Panc1 (cell line): Measurements from ENCODE around the gene NCAPD2. TPM values are rescaled to one million over a fixed set of nuclear protein-coding genes. Genes with fewer than 3 reads are reported as not detected.
A peak's percentile ranks its signal among the peaks of the same experiment; 100 is the strongest.
"Not testable (repeated sequence)": the region's sequence is repeated elsewhere in the genome, so short reads cannot be mapped to it uniquely, and the experiment has no call there.

Experiments used
- ATAC-seq: fragments of 200-7000 bp; cut with Tn5 transposase; 2 replicates; pipeline ENCODE4 v1.9.1; 2020; ENCODE audit warnings: mild to moderate bottlenecking, moderate library complexity
- BruUV-seq: library from RNA; stranded (reverse); fragments of 400-500 nt; replicated peaks from 2 replicates; lab custom pipeline; 2021; lab: Mats Ljungman, UMichigan
- CTCF ChIA-PET: fragments of 300-600 bp; sonication (Branson Sonifier 250); formaldehyde crosslinking; loops from one replicate; lab custom pipeline; 2022; ENCODE audit warnings: antibody characterized with exemption; lab: Charles Lee
- POLR2A ChIA-PET: fragments of 300-600 bp; sonication (Branson Sonifier 250); formaldehyde crosslinking; loops from one replicate; lab custom pipeline; 2022; ENCODE audit warnings: antibody characterized with exemption; lab: Charles Lee
- DNase-seq: peaks from one replicate; pipeline ENCODE4 v3.0.0-alpha.2; 2010; ENCODE audit warnings: low read depth, low spot score
- H3K27ac ChIP-seq: 2 replicates; pipeline ENCODE4 v1.5.1; 2011; ENCODE audit warnings: mild to moderate bottlenecking, low read length, inconsistent platforms
- H3K27me3 ChIP-seq: fragments of 200-500 bp; sonication (Bioruptor generic); 2 replicates; pipeline ENCODE4 v1.6.0; 2014; ENCODE audit warnings: low read length, inconsistent platforms; ENCODE audit not compliant: control insufficient read depth, insufficient read depth
- H3K36me3 ChIP-seq: fragments of 200-500 bp; sonication (Bioruptor generic); 2 replicates; pipeline ENCODE4 v1.5.1; 2014; ENCODE audit warnings: inconsistent platforms, mild to moderate bottlenecking, low read length, moderate library complexity; ENCODE audit not compliant: control insufficient read depth, insufficient read depth
- H3K4me1 ChIP-seq: 2 replicates; pipeline ENCODE4 v1.5.1; 2011; ENCODE audit warnings: inconsistent platforms, mild to moderate bottlenecking, low read length, moderate library complexity; ENCODE audit not compliant: control insufficient read depth, insufficient read depth
- H3K4me3 ChIP-seq, 2 experiments: 2 replicates each; pipeline ENCODE4 v1.5.1; 2011 to 2012; ENCODE audit warnings: low read depth in 2 of 2, low read length in 2 of 2, mild to moderate bottlenecking in 2 of 2, inconsistent platforms in 1 of 2, moderate library complexity in 1 of 2
- H3K9me3 ChIP-seq: fragments of 200-500 bp; sonication (Bioruptor generic); 2 replicates; pipeline ENCODE4 v1.5.1; 2014; ENCODE audit warnings: low read depth, mild to moderate bottlenecking, inconsistent platforms, low read length, moderate library complexity; ENCODE audit not compliant: control insufficient read depth, insufficient read depth
- POLR2AphosphoS5 ChIP-seq: IDR thresholded peaks from 2 replicates; pipeline ENCODE4 v1.6.1; 2012; ENCODE audit warnings: mild to moderate bottlenecking, low read depth, low read length, moderate library complexity
- REST ChIP-seq, 2 experiments: IDR thresholded peaks; 2 replicates each; pipeline ENCODE4 v1.6.1; 2011 to 2012; ENCODE audit warnings: low read depth in 2 of 2, control low read depth in 1 of 2, low read length in 1 of 2, mild to moderate bottlenecking in 1 of 2, moderate library complexity in 1 of 2; ENCODE audit not compliant: insufficient read depth in 1 of 2
- SIN3A ChIP-seq: IDR thresholded peaks from 2 replicates; pipeline ENCODE4 v1.6.1; 2012; ENCODE audit warnings: low read depth, mild to moderate bottlenecking, low read length, moderate library complexity, borderline replicate concordance; ENCODE audit not compliant: insufficient read depth
- TCF7L2 ChIP-seq: IDR thresholded peaks from 2 replicates; pipeline ENCODE4 v1.6.1; 2011; ENCODE audit warnings: mild to moderate bottlenecking, low read depth, low read length, inconsistent platforms
- in situ Hi-C: cut with HindIII; loops from 2 replicates; pipeline ENCODE4 v1.10.0; 2016; ENCODE audit warnings: low sequenced_read_pairs, low pct_unique_long_range_greater_than_20kb
- intact Hi-C: fragments of 100-400 bp; cut with micrococcal nuclease; formaldehyde crosslinking; loops from one replicate; pipeline ENCODE4 v1.10.0; 2022; ENCODE audit not compliant: unreplicated experiment
- total RNA-seq: library from RNA; stranded (reverse); gene quantifications from one replicate; pipeline ENCODE4 v1.2.1, GENCODE V29; 2021; ENCODE audit not compliant: unreplicated experiment
- TF ChIP-seq, protein P1 (sequence below): fragments of 450-650 bp; IDR thresholded peaks from 2 replicates; pipeline ENCODE4 v1.5.1; 2017; ENCODE audit warnings: mild to moderate bottlenecking

Gene NCAPD2
- total RNA-seq, 1 experiment from 2014 or later: 80.3 TPM

DNA sequence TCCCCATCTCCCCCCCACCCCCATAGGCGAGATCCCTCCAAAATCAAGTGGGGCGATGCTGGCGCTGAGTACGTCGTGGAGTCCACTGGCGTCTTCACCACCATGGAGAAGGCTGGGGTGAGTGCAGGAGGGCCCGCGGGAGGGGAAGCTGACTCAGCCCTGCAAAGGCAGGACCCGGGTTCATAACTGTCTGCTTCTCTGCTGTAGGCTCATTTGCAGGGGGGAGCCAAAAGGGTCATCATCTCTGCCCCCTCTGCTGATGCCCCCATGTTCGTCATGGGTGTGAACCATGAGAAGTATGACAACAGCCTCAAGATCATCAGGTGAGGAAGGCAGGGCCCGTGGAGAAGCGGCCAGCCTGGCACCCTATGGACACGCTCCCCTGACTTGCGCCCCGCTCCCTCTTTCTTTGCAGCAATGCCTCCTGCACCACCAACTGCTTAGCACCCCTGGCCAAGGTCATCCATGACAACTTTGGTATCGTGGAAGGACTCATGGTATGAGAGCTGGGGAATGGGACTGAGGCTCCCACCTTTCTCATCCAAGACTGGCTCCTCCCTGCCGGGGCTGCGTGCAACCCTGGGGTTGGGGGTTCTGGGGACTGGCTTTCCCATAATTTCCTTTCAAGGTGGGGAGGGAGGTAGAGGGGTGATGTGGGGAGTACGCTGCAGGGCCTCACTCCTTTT lies 43.1 kb downstream of the NCAPD2 start:
- ATAC-seq: no peak
- Histone ChIP-seq H3K27me3 (no peaks in the 10 kb centered on the region), H3K27ac (peak overlapping the region; percentile 89; the same call in 1 of the 2 replicates), H3K4me3 (peak overlapping the region; percentile 77 to 86), H3K4me1 (peaks cover 50% of the 10 kb centered on the region), H3K9me3 (no peaks in the 10 kb centered on the region), H3K36me3 (peaks cover 11% of the 10 kb centered on the region)
- TF ChIP-seq, protein P1, sequence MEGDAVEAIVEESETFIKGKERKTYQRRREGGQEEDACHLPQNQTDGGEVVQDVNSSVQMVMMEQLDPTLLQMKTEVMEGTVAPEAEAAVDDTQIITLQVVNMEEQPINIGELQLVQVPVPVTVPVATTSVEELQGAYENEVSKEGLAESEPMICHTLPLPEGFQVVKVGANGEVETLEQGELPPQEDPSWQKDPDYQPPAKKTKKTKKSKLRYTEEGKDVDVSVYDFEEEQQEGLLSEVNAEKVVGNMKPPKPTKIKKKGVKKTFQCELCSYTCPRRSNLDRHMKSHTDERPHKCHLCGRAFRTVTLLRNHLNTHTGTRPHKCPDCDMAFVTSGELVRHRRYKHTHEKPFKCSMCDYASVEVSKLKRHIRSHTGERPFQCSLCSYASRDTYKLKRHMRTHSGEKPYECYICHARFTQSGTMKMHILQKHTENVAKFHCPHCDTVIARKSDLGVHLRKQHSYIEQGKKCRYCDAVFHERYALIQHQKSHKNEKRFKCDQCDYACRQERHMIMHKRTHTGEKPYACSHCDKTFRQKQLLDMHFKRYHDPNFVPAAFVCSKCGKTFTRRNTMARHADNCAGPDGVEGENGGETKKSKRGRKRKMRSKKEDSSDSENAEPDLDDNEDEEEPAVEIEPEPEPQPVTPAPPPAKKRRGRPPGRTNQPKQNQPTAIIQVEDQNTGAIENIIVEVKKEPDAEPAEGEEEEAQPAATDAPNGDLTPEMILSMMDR: no peak
- TF ChIP-seq REST (IDR thresholded peaks at IDR 0.05; ENCODE audit: insufficient read depth in 1 of 2, low read depth in 2 of 2, low read length in 1 of 2) (no peak), POLR2AphosphoS5 (no peak), SIN3A (no peak), TCF7L2 (no peak)
- POLR2A ChIA-PET: interaction anchor here (0.5 to 1.1 kb wide), 3 partner anchors 28 to 336 kb away, joined by 3 read pairs; no protein-coding TSS in a partner anchor
- CTCF ChIA-PET: no interaction called here
- no peak for DNase-seq
- no TSS peak for BruUV-seq
- intact Hi-C loops: no loop called here
- in situ Hi-C loops: no loop called here

DNA sequence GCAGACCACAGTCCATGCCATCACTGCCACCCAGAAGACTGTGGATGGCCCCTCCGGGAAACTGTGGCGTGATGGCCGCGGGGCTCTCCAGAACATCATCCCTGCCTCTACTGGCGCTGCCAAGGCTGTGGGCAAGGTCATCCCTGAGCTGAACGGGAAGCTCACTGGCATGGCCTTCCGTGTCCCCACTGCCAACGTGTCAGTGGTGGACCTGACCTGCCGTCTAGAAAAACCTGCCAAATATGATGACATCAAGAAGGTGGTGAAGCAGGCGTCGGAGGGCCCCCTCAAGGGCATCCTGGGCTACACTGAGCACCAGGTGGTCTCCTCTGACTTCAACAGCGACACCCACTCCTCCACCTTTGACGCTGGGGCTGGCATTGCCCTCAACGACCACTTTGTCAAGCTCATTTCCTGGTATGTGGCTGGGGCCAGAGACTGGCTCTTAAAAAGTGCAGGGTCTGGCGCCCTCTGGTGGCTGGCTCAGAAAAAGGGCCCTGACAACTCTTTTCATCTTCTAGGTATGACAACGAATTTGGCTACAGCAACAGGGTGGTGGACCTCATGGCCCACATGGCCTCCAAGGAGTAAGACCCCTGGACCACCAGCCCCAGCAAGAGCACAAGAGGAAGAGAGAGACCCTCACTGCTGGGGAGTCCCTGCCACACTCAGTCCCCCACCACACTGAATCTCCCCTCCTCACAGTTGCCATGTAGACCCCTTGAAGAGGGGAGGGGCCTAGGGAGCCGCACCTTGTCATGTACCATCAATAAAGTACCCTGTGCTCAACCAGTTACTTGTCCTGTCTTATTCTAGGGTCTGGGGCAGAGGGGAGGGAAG lies 43.9 kb downstream of the NCAPD2 start:
- H3K9me3 ChIP-seq, DNase-seq, H3K27me3 ChIP-seq, ATAC-seq, intact Hi-C loops, in situ Hi-C loops: not testable (repeated sequence)
- TF ChIP-seq, protein P1: peak; percentile 88
- CTCF ChIA-PET: interaction anchor here (0.6 kb wide), 1 partner anchor 18 kb away, joined by 3 read pairs; no protein-coding TSS in a partner anchor
- Histone ChIP-seq H3K27ac (peak overlapping the region; percentile 89; the same call in 1 of the 2 replicates), H3K36me3 (peaks cover 11% of the 10 kb centered on the region), H3K4me3 (peak overlapping the region in 1 of 2 experiments; percentile 77; a peak in 2 of 4 replicates), H3K4me1 (peaks cover 43% of the 10 kb centered on the region)
- TSS peak; percentile 97 for BruUV-seq
- POLR2A ChIA-PET: interaction anchor here (0.5 to 0.6 kb wide), 2 partner anchors 27 to 337 kb away, joined by 3 read pairs; no protein-coding TSS in a partner anchor
